NCI-H2196 (cell line): ENCODE results near the gene RWDD1.
"Not testable (repeated sequence)": the region's sequence is repeated elsewhere in the genome, so short reads cannot be mapped to it uniquely, and the experiment has no call there.

Experiments
- DNase-seq: peaks from one replicate; lab custom pipeline; 2025; ENCODE audit not compliant: unreplicated experiment; lab: John Stamatoyannopoulos, UW

The RWDD1 gene

DNA sequence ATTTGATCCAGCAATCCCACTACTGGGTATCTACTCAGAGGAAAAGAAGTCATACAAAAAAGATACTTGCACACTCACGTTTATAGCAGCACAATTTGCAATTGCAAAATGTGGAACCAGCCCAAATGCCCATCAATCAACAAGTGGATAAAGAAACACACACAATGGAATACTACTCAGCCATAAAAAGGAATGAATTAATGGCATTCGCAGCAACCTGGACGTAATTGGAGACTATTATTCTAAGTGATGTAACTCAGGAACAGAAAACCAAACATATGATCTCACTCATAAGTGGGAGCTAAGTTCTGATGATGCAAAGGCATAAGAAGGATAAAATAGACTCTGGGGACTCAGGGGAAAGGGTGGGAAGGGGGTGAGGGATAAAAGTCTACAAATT, 33.6 kb downstream of the RWDD1 start:
- not testable (repeated sequence) for DNase-seq

DNA sequence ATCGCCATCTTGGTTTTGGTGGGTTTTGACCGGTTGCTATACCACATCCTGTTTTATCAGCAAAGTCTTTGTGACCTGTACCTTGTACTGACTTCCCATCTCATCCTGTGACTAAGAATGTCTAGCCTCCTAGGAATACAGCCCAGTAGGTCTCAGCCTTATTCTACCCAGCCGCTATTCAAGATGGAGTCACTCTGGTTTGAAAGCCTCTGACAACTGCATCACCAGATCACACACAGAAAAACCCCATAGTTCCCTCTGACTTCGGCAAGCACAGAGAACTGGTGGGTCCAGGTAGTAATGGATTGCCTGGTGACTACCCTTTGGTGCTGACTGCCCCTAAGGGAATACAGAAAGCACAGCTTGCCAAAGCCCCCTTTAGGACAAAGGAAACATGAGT, 34.6 kb downstream of the RWDD1 start:
- DNase-seq, result no peak

GRCh38 chr6:116611056-116611455, 39.8 kb downstream of the RWDD1 start:
- DNase-seq, result no peak

DNA sequence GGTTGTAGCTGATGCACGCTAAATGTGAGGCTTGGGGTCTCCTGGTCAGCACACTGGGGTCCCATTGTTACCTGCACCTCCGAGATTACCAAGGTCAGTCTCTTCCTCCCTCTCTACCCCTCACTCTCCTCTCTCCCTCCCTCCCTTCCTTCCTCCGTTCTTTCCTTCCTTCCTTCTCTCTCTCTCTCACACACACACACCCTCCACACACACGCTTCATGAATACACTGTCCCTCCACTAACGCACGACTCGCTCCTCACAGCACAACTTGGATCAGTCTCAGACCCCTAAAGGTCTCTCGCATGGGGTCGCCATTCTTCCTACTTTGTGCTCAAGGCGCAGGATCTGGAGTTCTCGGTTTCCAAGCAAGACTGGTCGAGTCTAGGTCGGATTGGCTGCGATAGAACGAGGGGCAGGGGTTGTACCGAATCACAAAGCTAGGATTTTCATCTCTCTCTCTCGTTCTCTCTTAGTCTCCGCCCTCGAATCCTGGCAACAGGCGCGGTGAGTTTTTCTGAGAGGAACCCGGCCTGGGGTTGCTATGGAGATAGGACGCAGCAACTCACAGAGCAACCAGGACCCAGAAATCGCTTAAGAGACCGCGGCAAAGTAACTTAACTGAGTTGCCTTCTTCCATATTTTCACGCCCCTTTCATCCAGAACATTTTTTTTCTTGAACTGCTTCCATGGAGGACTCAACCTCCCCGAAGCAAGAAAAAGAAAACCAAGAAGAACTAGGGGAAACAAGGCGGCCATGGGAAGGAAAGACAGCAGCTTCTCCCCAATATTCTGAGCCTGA, 44.8 kb downstream of the RWDD1 start, which contains the start of gene RSPH4A:
TSS of gene RSPH4A (plus strand) at position 543 of the 800 bp plus-strand sequence. CDS start at position 688, 145 bp downstream.
- DNase-seq, result peak; percentile 97

DNA sequence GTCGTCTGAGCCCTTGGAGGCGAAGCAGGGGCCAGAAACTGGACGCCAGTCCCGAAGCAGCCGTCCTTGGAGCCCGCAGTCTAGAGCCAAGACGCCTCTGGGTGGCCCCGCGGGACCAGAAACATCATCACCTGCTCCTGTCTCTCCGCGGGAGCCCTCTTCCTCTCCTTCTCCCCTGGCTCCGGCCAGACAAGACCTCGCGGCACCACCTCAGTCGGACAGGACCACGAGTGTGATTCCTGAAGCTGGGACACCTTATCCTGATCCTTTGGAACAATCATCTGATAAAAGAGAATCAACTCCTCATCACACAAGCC, 45.4 kb downstream of the RWDD1 start:
- DNase-seq, result no peak

GRCh38 chr6:116624036-116624805, 52.9 kb downstream of the RWDD1 start:
- DNase-seq, result no peak

GRCh38 chr6:116625872-116626271, 54.6 kb downstream of the RWDD1 start:
- no peak for DNase-seq

- no peak for DNase-seq
Measured at GRCh38 chr6:116629563-116629981, 58.3 kb downstream of the RWDD1 start.

DNA sequence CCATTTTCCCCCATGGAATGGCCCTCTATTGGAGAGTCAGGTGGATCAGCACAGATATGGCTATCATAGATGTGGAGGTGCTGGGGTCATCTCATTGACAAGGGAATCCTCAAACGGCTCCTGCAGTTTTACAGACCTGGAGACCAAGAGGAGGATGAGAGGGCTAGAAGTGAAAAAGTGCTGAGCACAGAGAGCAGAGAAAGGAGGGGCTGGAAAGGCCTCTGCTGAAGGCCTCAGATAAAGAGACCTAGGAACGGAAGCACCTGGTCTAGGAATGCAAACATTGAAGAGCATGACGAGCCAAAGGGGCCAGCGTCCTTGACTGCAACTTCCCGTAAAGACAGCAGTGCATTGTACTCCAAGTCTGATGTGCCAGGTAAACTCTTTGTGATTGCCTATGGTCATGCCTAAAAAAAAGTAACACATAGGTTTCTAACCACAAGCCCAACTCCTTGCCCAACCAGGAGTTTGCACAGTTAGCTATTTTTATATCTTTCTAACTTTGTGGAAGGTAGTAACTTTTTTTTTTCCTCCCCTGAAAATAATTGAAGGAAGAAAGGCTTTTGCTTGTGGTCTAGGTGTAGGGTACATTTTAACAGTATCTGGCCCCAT, 60.2 kb downstream of the RWDD1 start:
- peak; percentile 8 for DNase-seq

GRCh38 chr6:116633685-116634084, 62.4 kb downstream of the RWDD1 start:
- DNase-seq, result no peak
